Karpas-422 (cell line): ENCODE data around the gene SORCS2. TPM values are rescaled to one million over a fixed set of nuclear protein-coding genes. Genes with fewer than 3 reads are reported as not detected.

Experiments
- DNase-seq: peaks from one replicate; pipeline ENCODE4 v3.0.0-alpha.2; 2015
- H2AFZ ChIP-seq: fragments of 200-600 bp; sonication (generic); 2 replicates; pipeline ENCODE4 v1.6.1; 2014; ENCODE audit warnings: antibody characterized with exemption, low read length, mixed read lengths
- H3K27ac ChIP-seq: fragments of 200-600 bp; sonication (generic); 2 replicates; pipeline ENCODE4 v1.5.1; 2014; ENCODE audit warnings: mild to moderate bottlenecking, low read length, moderate library complexity
- H3K27me3 ChIP-seq: fragments of 200-600 bp; sonication (generic); 2 replicates; pipeline ENCODE4 v1.6.1; 2014; ENCODE audit warnings: low read length, mixed read lengths
- H3K36me3 ChIP-seq: fragments of 200-600 bp; sonication (generic); 2 replicates; pipeline ENCODE4 v1.6.1; 2014; ENCODE audit warnings: low read length, mixed read lengths; ENCODE audit not compliant: insufficient read depth
- H3K4me1 ChIP-seq: fragments of 200-600 bp; sonication (generic); 2 replicates; pipeline ENCODE4 v1.6.1; 2014; ENCODE audit warnings: mild to moderate bottlenecking, low read length, mixed read lengths
- H3K4me2 ChIP-seq: fragments of 200-600 bp; sonication (generic); 2 replicates; pipeline ENCODE4 v1.6.1; 2014; ENCODE audit warnings: low read length, low read depth, mild to moderate bottlenecking; ENCODE audit not compliant: poor library complexity, severe bottlenecking
- H3K4me3 ChIP-seq: fragments of 200-600 bp; sonication (generic); 2 replicates; pipeline ENCODE4 v1.5.1; 2014; ENCODE audit warnings: mild to moderate bottlenecking, antibody characterized with exemption, low read length, mixed read lengths
- H3K79me2 ChIP-seq: fragments of 200-600 bp; sonication (generic); 2 replicates; pipeline ENCODE4 v1.6.1; 2014; ENCODE audit warnings: mild to moderate bottlenecking, low read length, mixed read lengths
- H3K9ac ChIP-seq: fragments of 200-600 bp; sonication (generic); 2 replicates; pipeline ENCODE4 v1.6.0; 2014; ENCODE audit warnings: low read length
- H3K9me2 ChIP-seq: fragments of 200-600 bp; sonication (generic), shearing (Covaris generic); replicated peaks from 2 replicates; pipeline ENCODE4 v1.6.0; 2014; ENCODE audit warnings: mild to moderate bottlenecking, low read length, moderate library complexity; ENCODE audit not compliant: insufficient read depth
- H3K9me3 ChIP-seq: fragments of 300-700, 200-600 bp; sonication (generic); 2 replicates; pipeline ENCODE4 v1.6.1; 2014; ENCODE audit warnings: low read length, mixed read lengths
- H4K20me1 ChIP-seq: fragments of 200-600 bp; sonication (generic); 2 replicates; pipeline ENCODE4 v1.6.1; 2014; ENCODE audit warnings: mild to moderate bottlenecking, antibody characterized with exemption, low read length, low read depth; ENCODE audit not compliant: insufficient read depth
- total RNA-seq: library from RNA; depleted of rRNA; stranded (reverse); fragments of >200 nt; shearing (Covaris generic); gene quantifications from 2 replicates; pipeline ENCODE4 v1.2.3, GENCODE V29; 2014; ENCODE audit warnings: low replicate concordance

The SORCS2 gene
- total RNA-seq, 1 experiment from 2014 or later: not detected

DNA sequence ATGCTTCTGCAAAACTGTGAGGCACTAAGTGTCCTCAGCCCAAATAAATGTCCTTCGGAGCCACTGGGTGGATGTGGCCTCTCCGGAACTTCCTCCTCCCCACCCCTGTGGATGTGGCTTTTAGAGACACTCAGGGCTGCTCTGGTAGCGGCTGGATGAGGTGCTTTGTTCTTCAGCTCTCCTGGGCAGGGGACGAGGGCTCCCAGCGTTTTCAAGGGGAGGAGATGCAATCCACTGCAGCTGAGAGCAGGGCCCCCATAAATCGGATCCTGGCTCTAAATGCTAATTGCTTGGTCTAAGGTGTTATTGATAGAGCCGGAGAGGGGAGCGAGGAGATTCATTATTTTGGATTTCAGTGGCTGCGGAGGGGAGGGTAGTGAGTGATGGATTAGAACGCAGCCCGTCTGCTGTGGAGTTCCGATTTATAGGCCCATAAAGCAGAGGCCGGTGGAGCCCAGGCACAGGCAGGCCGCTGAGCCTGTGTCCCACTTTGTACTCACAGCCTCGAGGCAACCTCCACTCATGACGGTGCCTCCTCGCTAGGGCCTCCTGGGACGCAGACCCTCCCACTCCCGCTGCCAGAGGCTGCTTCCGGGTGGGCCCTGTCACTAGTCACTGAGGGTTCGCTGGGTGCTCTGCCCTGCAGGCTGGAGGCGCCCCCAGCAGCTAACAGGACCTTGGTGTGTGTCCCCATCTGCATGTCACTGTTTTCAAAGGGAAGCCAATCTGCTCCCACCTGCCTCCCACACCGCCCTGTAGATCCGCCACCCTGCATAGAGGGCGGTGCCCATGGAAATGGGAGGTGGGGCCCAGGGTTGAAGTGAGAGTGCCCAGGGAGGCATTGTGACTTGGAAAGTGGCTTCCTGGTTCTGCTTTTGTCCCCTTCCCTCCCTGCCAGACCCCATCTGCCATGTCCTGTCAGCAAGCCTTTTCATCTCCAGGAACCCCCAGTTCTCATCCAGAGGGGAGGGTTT, 377.8 kb downstream of the SORCS2 start:
- Histone ChIP-seq H3K9me2 (no peaks in the 10 kb centered on the region), H3K4me2 (no peak overlapping the region), H3K27ac (no peak overlapping the region), H3K36me3 (no peaks in the 10 kb centered on the region; the same call in 1 of the 2 replicates), H2AFZ (no peak overlapping the region), H3K4me3 (no peak overlapping the region), H3K79me2 (no peaks in the 10 kb centered on the region), H3K9me3 (no peaks in the 10 kb centered on the region), H3K27me3 (no peaks in the 10 kb centered on the region), H3K4me1 (no peaks in the 10 kb centered on the region), H3K9ac (no peak overlapping the region), H4K20me1 (no peaks in the 10 kb centered on the region)
- DNase-seq: no peak

- Histone ChIP-seq H3K9me3 (peaks cover under 1% of the 10 kb centered on the region; the same call in 1 of the 2 replicates), H3K36me3 (no peaks in the 10 kb centered on the region), H3K9me2 (no peaks in the 10 kb centered on the region; the same call in 1 of the 2 replicates), H3K9ac (no peak overlapping the region), H3K4me1 (no peaks in the 10 kb centered on the region), H3K4me3 (no peak overlapping the region), H3K79me2 (no peaks in the 10 kb centered on the region), H2AFZ (no peak overlapping the region), H3K27me3 (no peaks in the 10 kb centered on the region), H4K20me1 (no peaks in the 10 kb centered on the region), H3K27ac (no peak overlapping the region), H3K4me2 (no peak overlapping the region)
- DNase-seq: no peak
These were observed 378.7 kb downstream of the SORCS2 start for GRCh38 chr4:7571001-7571400.

- no peaks in the 10 kb centered on the region for H3K79me2 ChIP-seq
- no peaks in the 10 kb centered on the region; the same call in 1 of the 2 replicates for H3K9me2 ChIP-seq
- H3K36me3 ChIP-seq: no peaks in the 10 kb centered on the region
- H3K27ac ChIP-seq: no peak overlapping the region
- H3K27me3 ChIP-seq: no peaks in the 10 kb centered on the region
- no peak overlapping the region for H3K4me2 ChIP-seq
- H4K20me1 ChIP-seq: no peaks in the 10 kb centered on the region
- no peak overlapping the region for H3K9ac ChIP-seq
- H3K4me3 ChIP-seq: no peak overlapping the region
- peaks cover 3% of the 10 kb centered on the region; the same call in 1 of the 2 replicates for H3K9me3 ChIP-seq
- no peak overlapping the region for H2AFZ ChIP-seq
- DNase-seq: no peak
- no peaks in the 10 kb centered on the region for H3K4me1 ChIP-seq
These were observed 379.4 kb downstream of the SORCS2 start for GRCh38 chr4:7571701-7572100.

- H3K9me3 ChIP-seq: peaks cover 9% of the 10 kb centered on the region
- H3K4me2 ChIP-seq: no peak overlapping the region
- no peak overlapping the region for H2AFZ ChIP-seq
- H3K36me3 ChIP-seq: no peaks in the 10 kb centered on the region
- H3K79me2 ChIP-seq: no peaks in the 10 kb centered on the region
- no peaks in the 10 kb centered on the region for H4K20me1 ChIP-seq
- no peak overlapping the region for H3K27ac ChIP-seq
- H3K27me3 ChIP-seq: no peaks in the 10 kb centered on the region
- DNase-seq: no peak
- H3K4me1 ChIP-seq: no peaks in the 10 kb centered on the region
- no peak overlapping the region for H3K4me3 ChIP-seq
- no peaks in the 10 kb centered on the region; the same call in 1 of the 2 replicates for H3K9me2 ChIP-seq
- no peak overlapping the region for H3K9ac ChIP-seq
These were observed 380.6 kb downstream of the SORCS2 start for GRCh38 chr4:7572894-7573293.

GRCh38 chr4:7573576-7574091, 381.3 kb downstream of the SORCS2 start:
- H3K27ac ChIP-seq: no peak overlapping the region
- no peaks in the 10 kb centered on the region for H3K4me1 ChIP-seq
- H2AFZ ChIP-seq: no peak overlapping the region
- no peak overlapping the region for H3K9ac ChIP-seq
- H3K4me2 ChIP-seq: no peak overlapping the region
- DNase-seq: no peak
- H3K4me3 ChIP-seq: no peak overlapping the region
- H4K20me1 ChIP-seq: no peaks in the 10 kb centered on the region
- no peaks in the 10 kb centered on the region for H3K79me2 ChIP-seq
- no peaks in the 10 kb centered on the region for H3K27me3 ChIP-seq
- H3K36me3 ChIP-seq: no peaks in the 10 kb centered on the region
- peaks cover 17% of the 10 kb centered on the region for H3K9me3 ChIP-seq
- H3K9me2 ChIP-seq: no peaks in the 10 kb centered on the region; the same call in 1 of the 2 replicates

- no peak overlapping the region for H3K4me2 ChIP-seq
- peaks cover 17% of the 10 kb centered on the region for H3K9me3 ChIP-seq
- H3K79me2 ChIP-seq: no peaks in the 10 kb centered on the region
- no peak overlapping the region for H2AFZ ChIP-seq
- H4K20me1 ChIP-seq: no peaks in the 10 kb centered on the region
- no peak for DNase-seq
- no peak overlapping the region for H3K4me3 ChIP-seq
- no peaks in the 10 kb centered on the region for H3K4me1 ChIP-seq
- H3K27me3 ChIP-seq: no peaks in the 10 kb centered on the region
- no peak overlapping the region for H3K9ac ChIP-seq
- no peak overlapping the region for H3K27ac ChIP-seq
- H3K36me3 ChIP-seq: no peaks in the 10 kb centered on the region
- H3K9me2 ChIP-seq: no peaks in the 10 kb centered on the region; the same call in 1 of the 2 replicates
These were observed 382.1 kb downstream of the SORCS2 start for GRCh38 chr4:7574287-7575014.

DNA sequence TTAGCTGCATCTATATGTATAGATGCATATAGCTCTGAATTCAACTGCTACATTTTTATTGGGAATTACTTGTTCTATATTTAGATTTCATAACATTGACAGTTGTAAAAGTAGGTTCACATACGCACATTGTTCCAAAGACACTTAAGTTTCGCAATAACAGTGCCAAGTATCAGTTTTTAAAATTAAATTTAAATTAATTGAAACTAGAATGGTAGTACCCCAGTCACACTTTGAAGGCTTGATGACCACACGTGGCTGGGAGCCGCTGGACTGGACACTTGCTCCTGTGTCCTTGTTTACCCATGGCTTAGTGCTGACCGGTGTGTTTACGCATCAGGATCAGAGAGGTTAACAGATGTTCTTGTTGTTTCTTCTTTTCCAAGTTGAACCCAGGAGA, 383.1 kb downstream of the SORCS2 start:
- H3K4me1 ChIP-seq: no peaks in the 10 kb centered on the region
- no peaks in the 10 kb centered on the region for H3K36me3 ChIP-seq
- no peak overlapping the region for H2AFZ ChIP-seq
- H3K9me3 ChIP-seq: peaks cover 22% of the 10 kb centered on the region
- no peak overlapping the region for H3K9ac ChIP-seq
- DNase-seq: no peak
- no peaks in the 10 kb centered on the region; the same call in 1 of the 2 replicates for H3K9me2 ChIP-seq
- H3K27me3 ChIP-seq: no peaks in the 10 kb centered on the region
- no peak overlapping the region for H3K4me2 ChIP-seq
- no peaks in the 10 kb centered on the region for H3K79me2 ChIP-seq
- H4K20me1 ChIP-seq: no peaks in the 10 kb centered on the region
- H3K4me3 ChIP-seq: no peak overlapping the region
- H3K27ac ChIP-seq: no peak overlapping the region
